Natural killer cell (primary cell): ENCODE results near the gene USP35. TPM values are rescaled to one million over a fixed set of nuclear protein-coding genes. Genes with fewer than 3 reads are reported as not detected.

Experiments used
- ATAC-seq, 3 donors: fragments of 150-1000 bp in 2 of 3; fragments of 200-7000 bp in 1 of 3; cut with Tn5 transposase; 1 replicate in 1 of 3; 2 replicates in 2 of 3; pipeline ENCODE4 v1.10.0; 2021; ENCODE audit warnings: mild to moderate bottlenecking in 2 of 3, moderate library complexity in 2 of 3
- DNase-seq, 2 donors: peaks; one replicate each; pipeline versions ENCODE4 v3.0.0 to v3.0.0-alpha.2; 2013 to 2021; ENCODE audit warnings: mixed read lengths in 1 of 2
- H3K27ac ChIP-seq: one replicate; pipeline ENCODE4 v1.5.1; 2013; ENCODE audit warnings: mild to moderate bottlenecking, low read length
- H3K27me3 ChIP-seq: one replicate; pipeline ENCODE4 v1.6.1; 2013; ENCODE audit warnings: low read length; ENCODE audit not compliant: control insufficient read depth, insufficient read depth
- H3K36me3 ChIP-seq: one replicate; pipeline ENCODE4 v1.6.1; 2013; ENCODE audit warnings: low read length; ENCODE audit not compliant: control insufficient read depth, insufficient read depth
- H3K4me1 ChIP-seq: one replicate; pipeline ENCODE4 v1.6.1; 2013; ENCODE audit warnings: low read length; ENCODE audit not compliant: control insufficient read depth, insufficient read depth
- H3K4me3 ChIP-seq: one replicate; pipeline ENCODE4 v1.5.1; 2013; ENCODE audit warnings: low read length
- H3K9me3 ChIP-seq: one replicate; pipeline ENCODE4 v1.6.1; 2013; ENCODE audit warnings: low read length; ENCODE audit not compliant: control insufficient read depth, insufficient read depth
- H3K27ac Mint-ChIP-seq, 2 donors: one replicate each; pipeline ENCODE4 v1.8.0; 2022; ENCODE audit warnings: mild to moderate bottlenecking in 2 of 2, mixed read lengths in 2 of 2, moderate library complexity in 1 of 2
- H3K27me3 Mint-ChIP-seq, 2 donors: one replicate each; pipeline ENCODE4 v1.8.0; 2022; ENCODE audit warnings: low read depth in 2 of 2, mixed read lengths in 2 of 2
- H3K36me3 Mint-ChIP-seq: one replicate; pipeline ENCODE4 v1.8.0; 2022; ENCODE audit warnings: mixed read lengths
- H3K4me1 Mint-ChIP-seq, 2 donors: one replicate each; pipeline ENCODE4 v1.8.0; 2022; ENCODE audit warnings: mixed read lengths in 2 of 2
- H3K4me3 Mint-ChIP-seq: one replicate; pipeline ENCODE4 v1.8.0; 2022; ENCODE audit warnings: mild to moderate bottlenecking, moderate library complexity, mixed read lengths
- H3K9me3 Mint-ChIP-seq, 2 donors: one replicate each; pipeline ENCODE4 v1.8.0; 2022; ENCODE audit warnings: mixed read lengths in 2 of 2
- CTCF ChIP-seq: fragments of 200-600 bp; IDR thresholded peaks from one replicate; pipeline ENCODE4 v1.8.0; 2022; ENCODE audit warnings: antibody characterized with exemption
- intact Hi-C: fragments of 100-400 bp; cut with micrococcal nuclease; formaldehyde crosslinking; loops from one replicate; pipeline ENCODE4 v1.14.2; 2022
- total RNA-seq, 4 donors: library from RNA; stranded (reverse); fragments of 120-200 nt in 1 of 4; gene quantifications; one replicate each; pipeline versions ENCODE4 v1.2.3 to v1.2.4, GENCODE V29; 2013 to 2022

The USP35 gene
- total RNA-seq, 3 donors from 2014 or later (not counting 1 experiment from before 2014, with no cell fraction given): 6.1 to 8.5 (median 8.1) TPM

- H3K4me1 Mint-ChIP-seq: no peaks in the 10 kb centered on the region
- H3K36me3 Mint-ChIP-seq: no peaks in the 10 kb centered on the region
- Histone ChIP-seq H3K27me3 (no peaks in the 10 kb centered on the region), H3K36me3 (no peaks in the 10 kb centered on the region), H3K9me3 (no peaks in the 10 kb centered on the region), H3K27ac (no peak overlapping the region), H3K4me3 (no peak overlapping the region), H3K4me1 (no peaks in the 10 kb centered on the region)
- no peak for DNase-seq
- no peak for TF ChIP-seq CTCF
- H3K27ac Mint-ChIP-seq: no peak overlapping the region
- H3K4me3 Mint-ChIP-seq: no peak overlapping the region
- no peaks in the 10 kb centered on the region for H3K9me3 Mint-ChIP-seq
- no peaks in the 10 kb centered on the region for H3K27me3 Mint-ChIP-seq
- intact Hi-C loops: no loop called here
- no peak for ATAC-seq
These were observed 74.0 kb downstream of the USP35 start for GRCh38 chr11:78262691-78263090.

Other genes starting within 250 kb of the USP35 start
- gene INTS4, start 194.3 kb upstream of the USP35 start, total RNA-seq: 10 to 100 TPM; 65.2 to 97.8 (median 67.5) TPM
- under 1 TPM in 2 of 3 donors, not detected in 1; 0.28 to 0.32 TPM for gene KCTD14, start 165.6 kb upstream of the USP35 start, total RNA-seq
- gene THRSP, start 125.1 kb upstream of the USP35 start, total RNA-seq: not detected
- gene NDUFC2, start 109.1 kb upstream of the USP35 start, total RNA-seq: 10 to 100 TPM; 51.8 to 75.4 (median 60.2) TPM
- 10 to 100 TPM; 19.2 to 20.1 (median 19.8) TPM for gene ALG8, start 49.3 kb upstream of the USP35 start, total RNA-seq
- 1 to 10 TPM; 1.7 to 2.7 (median 2.2) TPM for gene KCTD21, start 293 bp upstream of the USP35 start, total RNA-seq
- 10 to 100 TPM in 1 of 3 donors, 1 to 10 TPM in 2; 4.3 to 58.4 (median 8.1) TPM for gene GAB2, start 228.9 kb downstream of the USP35 start, total RNA-seq